ENCODE results near the gene ARMH1. TPM values are rescaled to one million over a fixed set of nuclear protein-coding genes. Genes with fewer than 3 reads are reported as not detected.

ARMH1 gene
- total RNA-seq, 6 experiments from 2014 or later: 0.14 to 0.41 (median 0.32) TPM; not detected in 2

GRCh38 chr1:44721485-44722361 lies 47.2 kb downstream of the ARMH1 start:
- peak; percentile 57 for DNase-seq
- peak overlapping the region; percentile 51; the same call in 1 of the 2 replicates for H3K27ac Mint-ChIP-seq
- H3K4me1 Mint-ChIP-seq (ENCODE audit: low read depth): peaks cover 16% of the 10 kb centered on the region
- H3K9me3 Mint-ChIP-seq: no peaks in the 10 kb centered on the region
- H3K4me3 Mint-ChIP-seq: no peak overlapping the region
- H3K27me3 Mint-ChIP-seq (ENCODE audit: insufficient read depth): peaks cover 9% of the 10 kb centered on the region
- H3K36me3 Mint-ChIP-seq (ENCODE audit: low read depth): no peaks in the 10 kb centered on the region
- TF ChIP-seq CTCF (IDR thresholded peaks at IDR 0.05): no peak

DNA sequence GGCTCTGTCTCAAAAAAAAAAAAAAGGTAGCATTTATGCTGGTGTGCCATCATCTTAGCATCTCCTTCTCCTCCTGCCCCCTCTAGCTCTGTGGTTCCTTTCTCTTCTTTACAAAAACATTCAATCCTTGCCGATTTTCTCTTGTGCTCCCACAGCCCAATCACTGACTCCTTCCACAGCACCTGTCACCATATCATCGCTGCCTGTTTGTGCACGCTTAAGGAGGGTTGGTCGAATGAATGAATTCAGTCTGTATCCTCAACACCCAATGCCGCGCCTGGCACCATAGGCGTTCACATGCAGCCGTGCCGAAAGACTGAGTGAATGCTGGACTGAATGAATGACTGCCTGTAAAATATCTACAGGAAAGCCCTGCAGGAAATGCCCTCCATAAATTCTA lies 48.5 kb downstream of the ARMH1 start:
- DNase-seq: no peak
- H3K27ac Mint-ChIP-seq: no peak overlapping the region
- H3K36me3 Mint-ChIP-seq (ENCODE audit: low read depth): no peaks in the 10 kb centered on the region
- H3K4me3 Mint-ChIP-seq: no peak overlapping the region
- peaks cover 25% of the 10 kb centered on the region for H3K4me1 Mint-ChIP-seq (ENCODE audit: low read depth)
- no peaks in the 10 kb centered on the region for H3K9me3 Mint-ChIP-seq
- H3K27me3 Mint-ChIP-seq (ENCODE audit: insufficient read depth): peaks cover 4% of the 10 kb centered on the region
- no peak for TF ChIP-seq CTCF (IDR thresholded peaks at IDR 0.05)

DNA sequence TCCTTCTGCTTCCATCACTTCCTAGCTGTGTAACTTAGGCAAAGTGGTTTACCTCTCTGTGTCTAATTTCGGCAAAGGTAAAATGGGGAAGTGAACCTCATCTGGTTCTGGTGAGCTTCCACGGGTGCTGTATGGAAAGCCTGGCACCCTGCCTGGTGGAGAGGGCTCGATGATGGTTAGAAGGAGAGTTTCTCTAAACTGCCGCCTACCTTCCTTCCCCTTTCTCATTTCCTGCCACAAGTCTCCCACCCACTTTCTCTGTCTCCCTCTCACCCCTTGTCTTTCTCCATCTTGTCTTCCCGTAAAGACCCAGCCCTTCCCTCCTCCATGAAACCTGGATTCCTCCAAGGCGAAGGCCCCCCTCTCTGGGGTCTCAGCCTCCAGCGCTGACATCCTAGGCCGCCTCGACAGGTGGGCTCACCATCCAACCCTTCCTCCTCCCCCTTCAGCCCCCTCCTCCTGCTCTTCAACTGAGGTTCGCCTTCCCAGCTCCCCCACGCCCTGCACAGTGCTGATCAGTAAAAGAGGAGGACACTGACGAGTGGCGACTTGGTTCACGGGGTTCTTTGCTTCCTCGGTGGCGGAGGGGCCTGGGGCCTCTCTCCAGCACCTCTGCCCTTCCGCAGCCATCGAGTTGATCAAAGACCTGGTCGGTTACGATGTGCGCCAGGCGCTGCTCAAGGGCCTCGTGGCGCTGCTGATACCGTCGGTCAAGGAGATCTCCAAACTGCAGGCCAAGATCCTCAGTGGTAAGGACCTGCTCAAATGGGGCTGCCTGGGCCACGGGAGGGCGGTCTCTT lies 49.2 kb downstream of the ARMH1 start:
- no peaks in the 10 kb centered on the region for H3K36me3 Mint-ChIP-seq (ENCODE audit: low read depth)
- H3K27me3 Mint-ChIP-seq (ENCODE audit: insufficient read depth): peaks cover 4% of the 10 kb centered on the region
- DNase-seq: no peak
- TF ChIP-seq CTCF (IDR thresholded peaks at IDR 0.05): no peak
- H3K4me1 Mint-ChIP-seq (ENCODE audit: low read depth): peaks cover 24% of the 10 kb centered on the region
- H3K9me3 Mint-ChIP-seq: no peaks in the 10 kb centered on the region
- H3K27ac Mint-ChIP-seq: no peak overlapping the region
- H3K4me3 Mint-ChIP-seq: no peak overlapping the region

DNA sequence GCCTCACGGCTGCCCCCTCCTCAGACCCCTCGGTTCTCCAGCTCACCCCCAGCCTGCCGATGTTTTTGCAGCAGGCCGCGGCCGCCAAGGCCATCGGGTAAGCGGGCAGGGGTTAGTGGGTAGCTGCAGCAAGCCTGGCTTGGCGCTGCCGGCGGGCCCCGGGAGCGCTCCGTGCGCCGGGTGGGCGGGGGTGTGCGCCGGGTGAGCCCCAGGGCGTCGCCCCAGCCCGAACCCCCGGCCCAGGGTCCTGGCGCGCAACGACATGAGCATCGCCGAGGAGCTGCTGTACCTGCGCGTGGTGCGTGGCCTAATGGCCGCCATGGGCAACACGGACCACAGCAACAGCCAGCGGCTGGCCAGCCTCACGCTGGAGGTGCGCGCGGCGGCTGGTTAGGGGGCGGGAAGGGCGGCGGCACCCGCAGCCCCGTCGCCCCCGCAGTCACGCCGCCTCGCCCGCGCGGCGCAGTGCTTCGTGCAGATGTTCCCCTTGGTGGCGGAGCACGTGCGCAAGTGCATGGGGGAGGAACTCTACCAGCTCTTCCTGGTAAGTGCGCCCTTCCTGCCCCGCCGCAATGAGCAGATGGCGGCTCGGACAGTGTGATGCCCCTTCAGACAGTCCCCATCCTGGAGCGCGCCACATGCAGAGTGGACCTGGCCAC lies 49.9 kb downstream of the ARMH1 start:
- TF ChIP-seq CTCF (IDR thresholded peaks at IDR 0.05): no peak
- Mint-ChIP-seq H3K27me3 (ENCODE audit: insufficient read depth) (peaks cover 4% of the 10 kb centered on the region), H3K27ac (no peak overlapping the region), H3K4me1 (ENCODE audit: low read depth) (peaks cover 24% of the 10 kb centered on the region), H3K36me3 (ENCODE audit: low read depth) (no peaks in the 10 kb centered on the region), H3K4me3 (no peak overlapping the region), H3K9me3 (0 out of 2 replicates have a peak, but pooled peaks cover 3% of the 10 kb centered on the region)
- no peak for DNase-seq

DNA sequence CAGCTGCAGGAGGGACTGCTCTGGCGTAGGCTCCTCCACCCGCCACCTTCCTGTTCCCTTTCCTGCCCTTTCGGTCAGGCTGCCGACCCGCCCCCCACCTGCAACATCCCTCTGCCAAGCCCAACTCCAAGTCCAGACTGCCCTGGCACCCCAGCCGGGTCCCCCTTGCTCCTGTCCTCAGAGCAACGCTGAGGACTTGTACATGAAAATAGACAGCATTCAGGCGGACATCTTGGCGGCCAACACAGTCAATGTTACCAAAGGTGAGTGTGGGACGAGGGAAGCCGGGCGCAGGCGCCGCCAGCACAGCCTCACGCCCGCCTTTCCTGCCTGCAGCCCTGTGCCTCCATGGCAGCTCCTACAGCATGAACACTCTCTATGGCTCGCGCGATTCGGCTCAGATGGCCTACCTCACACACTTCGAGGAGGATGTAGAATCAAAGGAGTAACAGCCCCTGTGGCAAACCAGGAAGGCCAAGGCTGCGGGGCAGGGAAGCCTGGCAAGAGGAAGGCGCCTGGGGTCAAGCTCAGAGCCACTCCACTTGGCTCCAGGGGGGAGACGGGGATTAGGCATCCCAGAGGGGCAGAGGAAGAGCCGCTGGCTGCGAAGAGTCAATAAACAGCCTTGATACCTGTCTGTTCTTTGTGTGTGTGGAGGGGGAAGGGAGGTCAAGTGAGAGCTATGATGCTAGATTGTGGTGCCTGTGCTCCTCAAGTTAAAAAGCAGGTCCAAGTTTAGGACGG lies 50.6 kb downstream of the ARMH1 start:
- TF ChIP-seq CTCF (IDR thresholded peaks at IDR 0.05): no peak
- Mint-ChIP-seq H3K36me3 (ENCODE audit: low read depth) (no peaks in the 10 kb centered on the region), H3K4me3 (no peak overlapping the region), H3K27ac (no peak overlapping the region), H3K9me3 (0 out of 2 replicates have a peak, but pooled peaks cover 3% of the 10 kb centered on the region), H3K4me1 (ENCODE audit: low read depth) (peaks cover 24% of the 10 kb centered on the region), H3K27me3 (ENCODE audit: insufficient read depth) (peaks cover 3% of the 10 kb centered on the region)
- no peak for DNase-seq

All from HFFc6 (cell line).